LNCaP clone FGC (cell line): ENCODE measurements around the gene FKBP1A.

Experiments used
- DNase-seq: peaks from one replicate; pipeline ENCODE4 v3.0.0-alpha.2; 2011; ENCODE audit warnings: low read depth
- H3K4me3 ChIP-seq: 2 replicates; pipeline ENCODE4 v1.5.1; 2011; ENCODE audit warnings: mild to moderate bottlenecking, low read depth, low read length, control low read depth
- CTCF ChIP-seq: IDR thresholded peaks from 2 replicates; pipeline ENCODE4 v1.5.1; 2012; ENCODE audit warnings: mild to moderate bottlenecking; ENCODE audit not compliant: control insufficient read depth, insufficient read depth; ENCODE audit errors: extremely low read depth

Gene FKBP1A

GRCh38 chr20:1377984-1378734, 14.7 kb downstream of the FKBP1A start:
- TF ChIP-seq CTCF = no peak
- DNase-seq = no peak

GRCh38 chr20:1377341-1377871, 15.4 kb downstream of the FKBP1A start:
- no peak for TF ChIP-seq CTCF
- no peak for DNase-seq
- H3K4me3 ChIP-seq = no peak overlapping the region

More at GRCh38 chr20:1377984-1378734, 14.7 kb downstream of the FKBP1A start:
- H3K4me3 ChIP-seq = no peak overlapping the region

DNA sequence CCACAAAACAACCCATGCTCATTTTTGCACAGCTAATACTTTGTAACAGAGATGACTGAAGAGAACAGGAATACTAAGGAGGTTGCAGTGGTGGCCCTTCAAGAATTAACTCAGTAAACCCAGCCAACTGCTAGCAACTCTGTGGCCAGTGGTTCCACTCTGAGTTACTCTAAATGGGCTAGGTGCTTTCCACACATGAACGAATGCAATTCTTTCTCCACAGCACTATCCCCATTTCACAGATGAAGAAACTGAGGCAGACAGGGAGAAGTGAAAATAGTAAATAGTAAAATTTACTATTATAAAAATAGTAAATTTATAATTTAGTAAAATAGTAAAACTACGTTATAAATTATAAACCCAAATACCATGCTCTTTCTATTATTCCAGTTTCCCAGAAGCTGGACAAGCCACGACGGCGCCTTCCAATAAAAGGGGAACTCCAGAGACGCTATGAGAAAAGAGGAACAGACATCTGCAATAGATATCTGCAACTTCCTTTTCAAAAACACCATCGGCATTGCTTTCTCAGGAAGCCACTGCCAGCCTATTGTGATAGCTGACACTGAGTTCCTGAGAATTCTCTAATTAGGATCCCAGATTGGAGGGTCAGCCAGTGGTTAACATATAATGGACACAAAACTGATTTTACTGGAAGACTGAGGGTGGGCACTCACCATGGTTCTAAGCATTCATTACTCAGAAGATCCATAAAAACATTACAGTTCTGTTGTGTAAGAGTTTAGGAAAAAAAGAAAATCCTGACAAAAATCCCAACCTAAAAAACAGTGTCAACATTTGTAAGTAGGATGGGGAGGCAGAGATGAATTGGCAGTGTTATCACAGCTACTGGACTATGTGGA, 16.2 kb downstream of the FKBP1A start:
- TF ChIP-seq CTCF = no peak
- DNase-seq = no peak
- no peak overlapping the region for H3K4me3 ChIP-seq

DNA sequence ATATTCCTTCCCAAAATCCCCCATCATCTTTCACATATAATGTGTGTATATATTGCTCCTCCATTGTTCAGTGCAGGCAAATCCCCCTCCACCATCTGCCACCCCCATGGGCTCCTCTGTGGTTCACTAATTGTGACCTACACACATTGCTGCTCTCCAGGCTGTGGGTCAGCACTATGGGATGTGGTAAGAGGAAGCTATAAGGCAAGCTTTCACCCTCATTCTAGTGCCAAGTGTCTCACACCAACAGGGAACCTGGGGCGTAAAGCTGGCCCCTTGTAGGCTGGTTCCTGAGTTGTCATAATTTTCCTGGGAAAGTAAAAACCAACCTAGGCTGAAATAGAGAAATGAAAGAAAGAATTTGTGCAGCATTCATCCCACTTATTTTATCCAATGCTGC, 16.8 kb downstream of the FKBP1A start:
- no peak for TF ChIP-seq CTCF

GRCh38 chr20:1375515-1375914, 17.3 kb downstream of the FKBP1A start:
- no peak for TF ChIP-seq CTCF
- no peak overlapping the region for H3K4me3 ChIP-seq
- no peak for DNase-seq

More for the DNA sequence above, 16.8 kb downstream of the FKBP1A start:
- H3K4me3 ChIP-seq = no peak overlapping the region
- DNase-seq = no peak

DNA sequence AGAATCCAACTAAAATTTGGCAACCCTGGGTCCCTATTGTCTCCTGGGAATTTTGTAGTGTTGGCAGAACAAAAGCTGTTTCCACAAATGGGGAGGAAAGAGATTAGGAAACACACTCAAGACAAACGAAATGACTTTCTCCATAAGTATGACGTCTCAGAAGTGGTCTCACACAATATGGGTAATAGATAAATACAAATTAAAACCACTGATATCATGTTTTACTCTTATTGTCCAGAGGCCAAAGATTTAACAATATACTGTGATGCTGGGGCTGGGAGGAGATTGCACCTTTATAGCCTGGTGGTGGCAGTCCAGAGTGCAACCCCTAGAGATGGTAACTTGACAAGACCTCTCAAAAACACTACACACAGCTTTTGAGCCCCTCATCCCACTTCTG, 18.6 kb downstream of the FKBP1A start:
- no peak overlapping the region for H3K4me3 ChIP-seq
- 0 out of 2 replicates have a peak, but pooled peaks have one; percentile 1 for TF ChIP-seq CTCF
- no peak for DNase-seq
